Thoracic aorta (tissue), 2 donors: ENCODE measurements around the gene ZRANB1. TPM values are rescaled to one million over a fixed set of nuclear protein-coding genes. Genes with fewer than 3 reads are reported as not detected.

ENCODE experiments used
- ATAC-seq: fragments of 150-250 bp; one replicate; pipeline ENCODE4 v1.8.0; 2017; ENCODE audit warnings: low read depth; ENCODE audit not compliant: insufficient number of reproducible peaks, low FRiP score
- DNase-seq: peaks from one replicate; pipeline ENCODE4 v3.0.0-alpha.2; 2020; ENCODE audit warnings: low spot score
- H3K27ac ChIP-seq, 2 donors: fragments of 200-600 bp; sonication (generic); 1 replicate in 1 of 2; 2 replicates in 1 of 2; pipeline ENCODE4 v1.5.1; 2016; ENCODE audit warnings: mild to moderate bottlenecking in 2 of 2, moderate library complexity in 2 of 2
- H3K27me3 ChIP-seq: fragments of 200-600 bp; sonication (generic); replicated peaks from 2 replicates; pipeline ENCODE4 v1.6.0; 2016; ENCODE audit warnings: mild to moderate bottlenecking; ENCODE audit not compliant: insufficient read depth
- H3K36me3 ChIP-seq: fragments of 200-600 bp; sonication (generic); one replicate; pipeline ENCODE4 v1.5.1; 2016
- H3K4me1 ChIP-seq, 2 donors: fragments of 200-600 bp; sonication (generic); 1 replicate in 1 of 2; 2 replicates in 1 of 2; pipeline versions ENCODE4 v1.5.1 to v1.6.0; 2016; ENCODE audit warnings: low read depth in 2 of 2, mild to moderate bottlenecking in 1 of 2; ENCODE audit not compliant: control insufficient read depth in 1 of 2
- H3K4me3 ChIP-seq: fragments of 200-600 bp; sonication (generic); 2 replicates; pipeline ENCODE4 v1.5.1; 2016; ENCODE audit warnings: mild to moderate bottlenecking
- H3K9me3 ChIP-seq: fragments of 200-600 bp; sonication (generic); 2 replicates; pipeline ENCODE4 v1.5.1; 2016
- total RNA-seq, 2 donors: library from RNA; depleted of rRNA; stranded (reverse); fragments of >200 nt; gene quantifications; one replicate each; pipeline versions ENCODE4 v1.1.0 to v1.2.3, GENCODE V29; 2016
- TF ChIP-seq, protein P1 (sequence below): fragments of 200-600 bp; sonication (generic); IDR thresholded peaks from one replicate; pipeline ENCODE4 v1.5.1; 2019; ENCODE audit warnings: antibody characterized with exemption

Gene ZRANB1
- total RNA-seq, 2 donors from 2014 or later = 30.1 to 30.9 TPM

DNA sequence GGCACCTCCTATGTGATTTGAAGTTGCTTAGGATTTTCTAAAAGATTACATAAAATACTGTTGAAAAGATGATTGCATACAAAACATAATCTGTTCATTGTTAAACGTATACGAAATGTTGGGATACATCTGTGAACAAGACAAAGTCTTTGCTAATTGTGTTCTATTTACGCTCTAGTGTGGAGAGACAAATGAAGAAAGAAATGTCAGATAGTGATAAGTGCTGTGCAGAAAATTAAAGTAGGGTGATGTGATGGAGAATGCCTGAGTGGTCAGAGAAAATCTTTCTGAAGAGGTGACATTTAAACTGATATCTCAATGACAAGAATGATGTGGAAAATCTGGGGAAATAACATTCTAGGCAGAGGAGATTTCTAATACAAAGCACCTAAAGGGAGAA, 13.4 kb upstream of the ZRANB1 start:
- DNase-seq (no peak), ATAC-seq (no peak)
- Histone ChIP-seq H3K27me3 (no peaks in the 10 kb centered on the region), H3K27ac (no peak overlapping the region), H3K9me3 (no peaks in the 10 kb centered on the region), H3K36me3 (peaks cover 6% of the 10 kb centered on the region), H3K4me1 (peaks cover 6 to 22% of the 10 kb centered on the region in 2 donors), H3K4me3 (no peak overlapping the region)
- TF ChIP-seq, protein P1, sequence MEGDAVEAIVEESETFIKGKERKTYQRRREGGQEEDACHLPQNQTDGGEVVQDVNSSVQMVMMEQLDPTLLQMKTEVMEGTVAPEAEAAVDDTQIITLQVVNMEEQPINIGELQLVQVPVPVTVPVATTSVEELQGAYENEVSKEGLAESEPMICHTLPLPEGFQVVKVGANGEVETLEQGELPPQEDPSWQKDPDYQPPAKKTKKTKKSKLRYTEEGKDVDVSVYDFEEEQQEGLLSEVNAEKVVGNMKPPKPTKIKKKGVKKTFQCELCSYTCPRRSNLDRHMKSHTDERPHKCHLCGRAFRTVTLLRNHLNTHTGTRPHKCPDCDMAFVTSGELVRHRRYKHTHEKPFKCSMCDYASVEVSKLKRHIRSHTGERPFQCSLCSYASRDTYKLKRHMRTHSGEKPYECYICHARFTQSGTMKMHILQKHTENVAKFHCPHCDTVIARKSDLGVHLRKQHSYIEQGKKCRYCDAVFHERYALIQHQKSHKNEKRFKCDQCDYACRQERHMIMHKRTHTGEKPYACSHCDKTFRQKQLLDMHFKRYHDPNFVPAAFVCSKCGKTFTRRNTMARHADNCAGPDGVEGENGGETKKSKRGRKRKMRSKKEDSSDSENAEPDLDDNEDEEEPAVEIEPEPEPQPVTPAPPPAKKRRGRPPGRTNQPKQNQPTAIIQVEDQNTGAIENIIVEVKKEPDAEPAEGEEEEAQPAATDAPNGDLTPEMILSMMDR = no peak

DNA sequence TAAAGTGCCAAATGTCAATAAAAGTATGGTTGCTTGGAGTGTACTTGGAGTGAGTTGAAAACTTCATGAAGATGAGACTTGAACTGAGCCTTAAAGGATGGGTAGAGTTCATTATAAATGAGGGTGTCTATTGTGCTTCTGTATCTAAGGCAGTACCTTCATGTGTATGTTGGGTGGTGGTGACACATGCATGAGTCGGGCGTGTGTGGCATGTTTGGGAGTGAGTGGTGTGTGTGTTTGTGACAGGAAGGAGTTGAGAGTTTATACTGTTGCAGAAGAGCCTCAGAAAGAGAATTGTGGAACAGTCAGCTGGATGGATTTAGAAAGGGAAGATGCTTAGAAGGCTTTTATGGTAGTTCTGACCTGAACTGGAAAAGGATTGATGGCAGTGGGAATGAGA, 6.0 kb upstream of the ZRANB1 start:
- no peak for DNase-seq
- no peaks in the 10 kb centered on the region for H3K9me3 ChIP-seq
- H3K4me3 ChIP-seq = no peak overlapping the region
- TF ChIP-seq, protein P1 = no peak
- ATAC-seq = no peak
- no peak overlapping the region for H3K27ac ChIP-seq
- H3K36me3 ChIP-seq = no peaks in the 10 kb centered on the region
- H3K27me3 ChIP-seq = no peaks in the 10 kb centered on the region
- peaks cover 12 to 16% of the 10 kb centered on the region in 2 donors for H3K4me1 ChIP-seq

DNA sequence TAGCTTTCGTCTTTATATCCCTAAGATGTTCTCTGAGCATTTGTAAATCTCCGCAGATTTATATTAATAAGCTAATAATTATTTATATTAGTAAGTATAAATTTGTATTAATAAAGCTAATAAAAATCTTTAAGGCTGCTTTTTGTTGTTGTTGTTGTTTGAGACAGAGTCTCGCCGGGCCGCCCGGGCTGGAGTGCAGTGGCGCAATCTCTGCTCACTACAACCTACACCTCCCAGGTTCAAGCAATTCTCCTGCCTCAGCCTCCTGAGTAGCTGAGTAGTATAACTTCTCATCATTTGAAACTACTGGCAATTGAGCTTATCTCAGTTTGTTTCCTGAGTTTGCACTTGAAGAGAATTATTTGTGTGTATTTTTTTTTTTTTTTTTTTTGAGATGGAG, 5.1 kb upstream of the ZRANB1 start:
- ATAC-seq (no peak), DNase-seq (no peak)
- H3K4me3 ChIP-seq = no peak overlapping the region
- TF ChIP-seq, protein P1 = no peak
- H3K27me3 ChIP-seq = no peaks in the 10 kb centered on the region
- H3K27ac ChIP-seq = no peak overlapping the region
- peaks cover 14 to 20% of the 10 kb centered on the region in 2 donors for H3K4me1 ChIP-seq
- H3K9me3 ChIP-seq = no peaks in the 10 kb centered on the region
- H3K36me3 ChIP-seq = no peaks in the 10 kb centered on the region

DNA sequence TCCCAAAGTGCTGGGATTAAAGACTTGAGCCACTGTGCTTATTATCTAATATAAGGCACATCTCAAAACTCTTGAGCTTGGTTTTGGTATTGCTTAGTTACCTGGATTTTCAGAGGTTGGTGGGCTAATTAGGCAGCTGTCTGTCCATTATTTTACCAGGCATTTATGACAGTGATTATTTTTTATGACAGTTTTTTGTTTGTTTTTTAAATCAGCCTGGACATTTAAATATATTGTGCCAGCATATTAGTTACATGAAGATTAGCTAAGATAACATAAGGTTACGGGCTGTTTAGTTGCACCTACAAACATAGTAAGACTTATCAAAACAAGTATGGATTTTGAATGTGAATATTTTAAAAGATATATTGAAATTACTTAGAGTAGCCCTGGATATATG, 2.6 kb upstream of the ZRANB1 start:
- no peak for ATAC-seq
- Histone ChIP-seq H3K9me3 (no peaks in the 10 kb centered on the region), H3K36me3 (no peaks in the 10 kb centered on the region), H3K27me3 (no peaks in the 10 kb centered on the region), H3K4me3 (no peak overlapping the region), H3K4me1 (peaks cover 36 to 43% of the 10 kb centered on the region in 2 donors), H3K27ac (no peak overlapping the region)
- DNase-seq = no peak
- TF ChIP-seq, protein P1 = no peak

DNA sequence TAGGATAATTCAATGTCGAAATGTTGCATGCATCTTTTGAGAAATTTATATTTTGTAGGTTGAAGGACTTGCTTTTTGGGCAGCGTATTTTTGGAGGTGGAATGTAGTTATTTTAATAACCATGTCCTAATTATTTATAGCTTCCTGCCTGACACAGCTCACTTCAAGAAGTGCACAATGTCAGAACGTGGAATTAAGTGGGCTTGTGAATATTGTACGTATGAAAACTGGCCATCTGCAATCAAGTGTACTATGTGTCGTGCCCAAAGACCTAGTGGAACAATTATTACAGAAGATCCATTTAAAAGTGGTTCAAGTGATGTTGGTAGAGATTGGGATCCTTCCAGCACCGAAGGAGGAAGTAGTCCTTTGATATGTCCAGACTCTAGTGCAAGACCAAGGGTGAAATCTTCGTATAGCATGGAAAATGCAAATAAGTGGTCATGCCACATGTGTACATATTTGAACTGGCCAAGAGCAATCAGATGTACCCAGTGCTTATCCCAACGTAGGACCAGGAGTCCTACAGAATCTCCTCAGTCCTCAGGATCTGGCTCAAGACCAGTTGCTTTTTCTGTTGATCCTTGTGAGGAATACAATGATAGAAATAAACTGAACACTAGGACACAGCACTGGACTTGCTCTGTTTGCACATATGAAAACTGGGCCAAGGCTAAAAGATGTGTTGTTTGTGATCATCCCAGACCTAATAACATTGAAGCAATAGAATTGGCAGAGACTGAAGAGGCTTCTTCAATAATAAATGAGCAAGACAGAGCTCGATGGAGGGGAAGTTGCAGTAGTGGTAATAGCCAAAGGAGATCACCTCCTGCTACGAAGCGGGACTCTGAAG, 620 bp downstream of the ZRANB1 start:
- H3K36me3 ChIP-seq = no peaks in the 10 kb centered on the region
- peaks cover 45 to 70% of the 10 kb centered on the region in 2 donors for H3K4me1 ChIP-seq
- H3K27ac ChIP-seq = no peak overlapping the region
- no peak overlapping the region for H3K4me3 ChIP-seq
- DNase-seq (no peak), ATAC-seq (no peak)
- H3K9me3 ChIP-seq = no peaks in the 10 kb centered on the region
- TF ChIP-seq, protein P1 = no peak
- H3K27me3 ChIP-seq = no peaks in the 10 kb centered on the region
